ENCODE measurements around the gene CDC42EP5.

GRCh38 chr19:54427586-54427985 lies 45.5 kb downstream of the CDC42EP5 start:
- TF ChIP-seq CTCF (conservative IDR thresholded peaks at IDR 0.05): no peak
- TF ChIP-seq EZH2 (IDR thresholded peaks at IDR 0.05; ENCODE audit: low read depth): no peak

Measured in PC-9 (cell line).